ENCODE results near the gene APCDD1L.

Gene APCDD1L

DNA sequence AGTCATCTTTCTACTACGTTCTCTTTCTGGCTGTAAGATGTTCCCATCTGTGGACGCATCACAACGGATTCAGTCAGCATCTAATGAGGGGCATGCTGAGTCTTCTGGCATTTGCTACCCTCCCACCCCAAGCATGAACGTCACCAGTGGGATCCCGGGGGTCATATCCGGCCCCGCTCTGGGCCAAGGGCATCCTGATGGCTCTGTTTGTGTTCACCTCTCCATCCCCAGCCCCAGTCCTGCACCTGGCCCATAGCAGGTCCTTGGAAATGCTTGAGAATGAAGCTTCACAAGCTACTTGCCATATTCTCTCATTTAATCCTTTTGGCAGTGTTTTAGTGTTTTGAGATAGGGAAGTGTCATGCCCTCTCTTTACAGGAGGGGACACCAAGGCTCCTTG is 14.9 kb downstream of the APCDD1L start:
- Histone ChIP-seq H3K27me3 (ENCODE audit: insufficient read depth, low read length) (peaks cover 4% of the 10 kb centered on the region; the same call in 1 of the 2 replicates), H3K36me3 (ENCODE audit: insufficient read depth, low read length) (no peaks in the 10 kb centered on the region; the same call in 1 of the 2 replicates)

GRCh38 chr20:58498470-58499068 is 16.6 kb downstream of the APCDD1L start:
- Histone ChIP-seq H3K9me2 (ENCODE audit: low read depth, low read length) (no peaks in the 10 kb centered on the region), H3K36me3 (ENCODE audit: insufficient read depth, low read length) (no peaks in the 10 kb centered on the region)

More for the DNA sequence above, 14.9 kb downstream of the APCDD1L start:
- TF ChIP-seq CTCF (IDR thresholded peaks at IDR 0.05; ENCODE audit: low read length), result no peak
- TF ChIP-seq EZH2 (IDR thresholded peaks at IDR 0.05; ENCODE audit: borderline replicate concordance, low read length), result no peak
- no peaks in the 10 kb centered on the region for H3K79me2 ChIP-seq (ENCODE audit: insufficient read depth, low read length)
- no peak overlapping the region for H3K4me2 ChIP-seq (ENCODE audit: low read length)
- peaks cover 9% of the 10 kb centered on the region for H3K9me3 ChIP-seq (ENCODE audit: low read length)
- no peak overlapping the region for H3K4me3 ChIP-seq (ENCODE audit: low read depth, low read length, poor library complexity, severe bottlenecking)
- H3K4me1 ChIP-seq (ENCODE audit: insufficient read depth, low read length, severe bottlenecking), result no peaks in the 10 kb centered on the region
- H3F3A ChIP-seq (ENCODE audit: insufficient read depth, low read length), result no peaks in the 10 kb centered on the region
- no peak overlapping the region for H3K9ac ChIP-seq (ENCODE audit: low read length)
- H4K20me1 ChIP-seq (ENCODE audit: insufficient read depth, low read length), result no peaks in the 10 kb centered on the region
- H2AFZ ChIP-seq (ENCODE audit: low read length), result no peak overlapping the region
- H3K9me2 ChIP-seq (ENCODE audit: low read depth, low read length), result no peaks in the 10 kb centered on the region
- H3K27ac ChIP-seq (ENCODE audit: low read depth, low read length, poor library complexity, severe bottlenecking), result no peak overlapping the region

DNA sequence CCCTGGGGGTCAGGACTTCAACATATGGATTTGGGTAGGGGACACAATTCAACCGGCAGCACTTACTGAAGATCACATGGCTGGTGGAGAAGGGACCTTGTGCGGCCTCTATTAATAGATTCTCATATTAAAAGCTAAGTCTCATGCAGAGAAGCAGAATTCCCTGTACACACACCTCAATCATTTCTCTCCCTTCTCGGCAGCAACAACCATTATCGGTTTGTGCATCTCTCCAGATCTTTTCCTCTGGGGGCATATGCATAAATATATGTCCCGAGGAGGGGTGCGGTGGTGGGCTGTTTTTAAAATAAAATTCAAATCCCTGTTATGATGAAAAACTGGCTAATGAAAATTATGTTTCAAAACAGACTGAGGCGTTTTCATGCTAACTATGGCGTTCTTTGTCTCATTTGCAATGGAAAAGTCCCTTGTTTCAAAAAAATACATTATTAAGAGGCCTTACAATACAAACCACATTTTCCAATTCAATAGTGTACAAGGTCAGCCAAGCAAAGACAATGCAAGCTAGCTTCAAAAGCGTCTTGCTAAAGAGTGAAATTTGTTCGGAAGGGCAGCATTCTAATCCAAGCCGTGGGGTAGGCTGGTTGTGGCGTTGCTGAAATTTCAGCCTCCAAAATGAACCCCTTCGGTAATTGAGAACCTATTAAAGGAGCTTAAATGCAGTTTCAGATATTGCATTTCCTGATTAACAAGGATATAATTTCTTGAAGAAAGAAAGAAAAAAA is 17.3 kb downstream of the APCDD1L start:
- no peaks in the 10 kb centered on the region for H3K36me3 ChIP-seq (ENCODE audit: insufficient read depth, low read length)
- no peak overlapping the region for H3K9ac ChIP-seq (ENCODE audit: low read length)
- H3K9me3 ChIP-seq (ENCODE audit: low read length), result no peaks in the 10 kb centered on the region
- no peaks in the 10 kb centered on the region for H3F3A ChIP-seq (ENCODE audit: insufficient read depth, low read length)
- H3K79me2 ChIP-seq (ENCODE audit: insufficient read depth, low read length), result no peaks in the 10 kb centered on the region
- H3K4me1 ChIP-seq (ENCODE audit: insufficient read depth, low read length, severe bottlenecking), result no peaks in the 10 kb centered on the region
- TF ChIP-seq EZH2 (IDR thresholded peaks at IDR 0.05; ENCODE audit: borderline replicate concordance, low read length), result no peak
- no peak for TF ChIP-seq CTCF (IDR thresholded peaks at IDR 0.05; ENCODE audit: low read length)
- no peaks in the 10 kb centered on the region for H4K20me1 ChIP-seq (ENCODE audit: insufficient read depth, low read length)
- no peak overlapping the region for H2AFZ ChIP-seq (ENCODE audit: low read length)
- H3K27me3 ChIP-seq (ENCODE audit: insufficient read depth, low read length), result peaks cover 3% of the 10 kb centered on the region; the same call in 1 of the 2 replicates
- no peak overlapping the region for H3K27ac ChIP-seq (ENCODE audit: low read depth, low read length, poor library complexity, severe bottlenecking)
- H3K4me2 ChIP-seq (ENCODE audit: low read length), result no peak overlapping the region
- no peaks in the 10 kb centered on the region for H3K9me2 ChIP-seq (ENCODE audit: low read depth, low read length)
- H3K4me3 ChIP-seq (ENCODE audit: low read depth, low read length, poor library complexity, severe bottlenecking), result no peak overlapping the region

More at GRCh38 chr20:58498470-58499068, 16.6 kb downstream of the APCDD1L start:
- H3K4me1 ChIP-seq (ENCODE audit: insufficient read depth, low read length, severe bottlenecking), result no peaks in the 10 kb centered on the region
- no peak overlapping the region for H2AFZ ChIP-seq (ENCODE audit: low read length)
- no peak overlapping the region for H3K4me2 ChIP-seq (ENCODE audit: low read length)
- H3K9ac ChIP-seq (ENCODE audit: low read length), result no peak overlapping the region
- H3K27me3 ChIP-seq (ENCODE audit: insufficient read depth, low read length), result peaks cover 4% of the 10 kb centered on the region; the same call in 1 of the 2 replicates
- no peaks in the 10 kb centered on the region for H3K79me2 ChIP-seq (ENCODE audit: insufficient read depth, low read length)
- H3F3A ChIP-seq (ENCODE audit: insufficient read depth, low read length), result no peaks in the 10 kb centered on the region
- H4K20me1 ChIP-seq (ENCODE audit: insufficient read depth, low read length), result no peaks in the 10 kb centered on the region
- no peak overlapping the region for H3K4me3 ChIP-seq (ENCODE audit: low read depth, low read length, poor library complexity, severe bottlenecking)
- H3K27ac ChIP-seq (ENCODE audit: low read depth, low read length, poor library complexity, severe bottlenecking), result no peak overlapping the region
- no peaks in the 10 kb centered on the region for H3K9me3 ChIP-seq (ENCODE audit: low read length)
- TF ChIP-seq CTCF (IDR thresholded peaks at IDR 0.05; ENCODE audit: low read length) (no peak), EZH2 (IDR thresholded peaks at IDR 0.05; ENCODE audit: borderline replicate concordance, low read length) (no peak)
